WTC11 (cell line): ENCODE data around the gene EEFSEC. TPM values are rescaled to one million over a fixed set of nuclear protein-coding genes. Genes with fewer than 3 reads are reported as not detected.

Source experiments
- ATAC-seq: fragments of 200-7000 bp; cut with Tn5 transposase; 2 replicates; pipeline ENCODE4 v1.10.0; 2021; ENCODE audit warnings: mild to moderate bottlenecking, moderate library complexity
- CTCF ChIA-PET: fragments of 300-600 bp; sonication (Branson Sonifier 250); formaldehyde crosslinking; loops from one replicate; lab custom pipeline; 2021; ENCODE audit warnings: antibody characterized with exemption; lab: Charles Lee
- POLR2A ChIA-PET: fragments of 350-600 bp; sonication (Branson Sonifier 250); formaldehyde crosslinking; loops from one replicate; lab custom pipeline; 2021; ENCODE audit warnings: antibody characterized with exemption; lab: Charles Lee
- DNase-seq: peaks from one replicate; pipeline ENCODE4 v3.0.0; 2021; ENCODE audit warnings: low spot score
- H3K27ac Mint-ChIP-seq: 2 replicates; pipeline ENCODE4 v1.8.0; 2021; ENCODE audit warnings: mixed read lengths
- H3K27me3 Mint-ChIP-seq: 2 replicates; pipeline ENCODE4 v1.8.0; 2021; ENCODE audit warnings: low read depth, mild to moderate bottlenecking, moderate library complexity, mixed read lengths
- H3K36me3 Mint-ChIP-seq: 2 replicates; pipeline ENCODE4 v1.8.0; 2021; ENCODE audit warnings: mixed read lengths
- H3K4me1 Mint-ChIP-seq: 2 replicates; pipeline ENCODE4 v1.8.0; 2022; ENCODE audit warnings: mixed read lengths
- H3K4me3 Mint-ChIP-seq: 2 replicates; pipeline ENCODE4 v1.8.0; 2021; ENCODE audit warnings: mild to moderate bottlenecking, moderate library complexity, mixed read lengths
- H3K9me3 Mint-ChIP-seq: 2 replicates; pipeline ENCODE4 v1.8.0; 2021; ENCODE audit warnings: mixed read lengths
- EMX1 ChIP-seq: fragments of 250-450 bp; sonication (Bioruptor Pico); IDR thresholded peaks from 2 replicates; pipeline ENCODE4 v1.8.0; 2021; ENCODE audit warnings: mild to moderate bottlenecking
- GRHL2 ChIP-seq: fragments of 250-450 bp; sonication (Bioruptor Pico); IDR thresholded peaks from 2 replicates; pipeline ENCODE4 v1.8.0; 2022; ENCODE audit warnings: mild to moderate bottlenecking, moderate library complexity; ENCODE audit not compliant: insufficient replicate concordance, severe bottlenecking
- GTF2I ChIP-seq: fragments of 250-450 bp; sonication (Bioruptor Pico); conservative IDR thresholded peaks from 2 replicates; pipeline ENCODE4 v1.4.0; 2021; ENCODE audit warnings: mild to moderate bottlenecking
- HMGA2 ChIP-seq: fragments of 250-450 bp; sonication (Bioruptor Pico); IDR thresholded peaks from 2 replicates; pipeline ENCODE4 v1.4.0; 2021; ENCODE audit warnings: mild to moderate bottlenecking, moderate library complexity
- JUN ChIP-seq: sonication (generic); formaldehyde crosslinking; IDR thresholded peaks from 2 replicates; pipeline ENCODE4 v1.8.0; 2023; ENCODE audit warnings: mild to moderate bottlenecking, missing genetic modification reagents
- NFYB ChIP-seq: sonication (generic); formaldehyde crosslinking; conservative IDR thresholded peaks from 2 replicates; pipeline ENCODE4 v1.8.0; 2022; ENCODE audit warnings: low read depth, missing genetic modification reagents
- NR1H2 ChIP-seq: sonication (generic); formaldehyde crosslinking; IDR thresholded peaks from 2 replicates; pipeline ENCODE4 v1.9.0; 2021; ENCODE audit warnings: mild to moderate bottlenecking, moderate library complexity, missing genetic modification reagents
- SMAD3 ChIP-seq: sonication (generic); formaldehyde crosslinking; IDR thresholded peaks from 2 replicates; pipeline ENCODE4 v1.8.0; 2022; ENCODE audit warnings: missing genetic modification reagents, mild to moderate bottlenecking, borderline replicate concordance
- SOX15 ChIP-seq: fragments of 250-450 bp; sonication (Bioruptor Pico); IDR thresholded peaks from 2 replicates; pipeline ENCODE4 v1.9.0; 2021; ENCODE audit warnings: mild to moderate bottlenecking
- TP53 ChIP-seq: sonication (generic); formaldehyde crosslinking; IDR thresholded peaks from 2 replicates; pipeline ENCODE4 v1.8.1; 2023; ENCODE audit warnings: mild to moderate bottlenecking, missing genetic modification reagents
- ZNF219 ChIP-seq: sonication (generic); formaldehyde crosslinking; IDR thresholded peaks from 2 replicates; pipeline ENCODE4 v1.8.0; 2023; ENCODE audit warnings: missing genetic modification reagents, mild to moderate bottlenecking, borderline replicate concordance
- ZNF317 ChIP-seq: sonication (generic); formaldehyde crosslinking; IDR thresholded peaks from 2 replicates; pipeline ENCODE4 v1.8.1; 2023; ENCODE audit warnings: low read depth, mild to moderate bottlenecking, moderate library complexity, missing genetic modification reagents, borderline replicate concordance
- total RNA-seq: library from RNA; stranded (reverse); gene quantifications from 3 replicates; pipeline ENCODE4 v1.2.3, GENCODE V29; 2021
- TF ChIP-seq, protein P1 (sequence below): fragments of 250-450 bp; sonication (Bioruptor Pico); IDR thresholded peaks from 2 replicates; pipeline ENCODE4 v1.9.0; 2021; ENCODE audit warnings: mild to moderate bottlenecking
- TF ChIP-seq, protein P2 (sequence below): sonication (generic); formaldehyde crosslinking; IDR thresholded peaks from 2 replicates; pipeline ENCODE4 v1.8.0; 2023; ENCODE audit warnings: missing genetic modification reagents
- TF ChIP-seq, protein P3 (sequence below): fragments of 250-450 bp; sonication (Bioruptor Pico); IDR thresholded peaks from 2 replicates; pipeline ENCODE4 v2.1.2; 2022; ENCODE audit warnings: mild to moderate bottlenecking, moderate library complexity
- TF ChIP-seq, protein P4 (sequence below): sonication (generic); formaldehyde crosslinking; IDR thresholded peaks from 2 replicates; pipeline ENCODE4 v1.8.0; 2022; ENCODE audit warnings: mild to moderate bottlenecking, missing genetic modification reagents
- TF ChIP-seq, protein P5 (sequence below): sonication (generic); formaldehyde crosslinking; IDR thresholded peaks from 2 replicates; pipeline ENCODE4 v1.8.1; 2022; ENCODE audit warnings: low read depth, missing genetic modification reagents, borderline replicate concordance
- TF ChIP-seq, protein P6 (sequence below): sonication (generic); formaldehyde crosslinking; IDR thresholded peaks from 2 replicates; pipeline ENCODE4 v1.8.1; 2023; ENCODE audit warnings: mild to moderate bottlenecking, missing genetic modification reagents

EEFSEC gene
- total RNA-seq, 1 experiment from 2014 or later: 13.7 TPM

DNA sequence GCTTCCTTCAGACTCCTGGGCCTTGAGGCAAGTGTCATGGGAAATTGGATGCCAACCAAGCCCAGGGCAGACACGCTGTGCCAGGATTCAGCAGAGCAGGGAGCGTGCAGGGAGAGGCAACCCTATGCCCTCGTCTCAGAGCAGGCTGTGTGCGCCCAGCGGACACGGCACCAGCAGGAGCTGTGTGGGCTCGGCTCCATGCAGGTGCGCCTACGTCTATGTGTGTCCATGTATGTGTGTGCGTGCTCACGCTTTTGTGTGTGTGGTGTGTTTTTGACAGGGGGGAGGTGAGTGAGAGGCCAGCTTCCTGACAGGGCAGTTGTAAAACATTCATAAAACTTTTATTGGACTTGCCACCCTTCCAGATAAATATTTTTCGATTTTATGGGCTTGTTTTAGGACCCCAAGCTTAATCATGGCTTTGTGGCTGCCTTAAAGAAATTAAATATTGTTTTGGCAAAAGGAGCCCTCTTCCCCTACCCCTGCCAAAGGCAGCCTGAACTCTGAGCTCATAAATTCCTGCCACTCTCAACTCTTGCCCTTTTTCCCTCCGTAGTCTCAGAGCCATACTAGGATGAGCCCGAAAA is 229.0 kb downstream of the EEFSEC start:
- no peak for DNase-seq
- TF ChIP-seq JUN (no peak), NFYB (no peak), EMX1 (no peak), TP53 (CRISPR knock-in tag) (no peak), GRHL2 (CRISPR knock-in tag) (no peak), HMGA2 (CRISPR knock-in tag) (no peak), ZNF317 (no peak), SOX15 (CRISPR knock-in tag) (no peak), SMAD3 (CRISPR knock-in tag) (no peak), ZNF219 (CRISPR knock-in tag) (no peak), NR1H2 (CRISPR knock-in tag) (no peak), GTF2I (CRISPR knock-in tag) (no peak)
- TF ChIP-seq, protein P1, sequence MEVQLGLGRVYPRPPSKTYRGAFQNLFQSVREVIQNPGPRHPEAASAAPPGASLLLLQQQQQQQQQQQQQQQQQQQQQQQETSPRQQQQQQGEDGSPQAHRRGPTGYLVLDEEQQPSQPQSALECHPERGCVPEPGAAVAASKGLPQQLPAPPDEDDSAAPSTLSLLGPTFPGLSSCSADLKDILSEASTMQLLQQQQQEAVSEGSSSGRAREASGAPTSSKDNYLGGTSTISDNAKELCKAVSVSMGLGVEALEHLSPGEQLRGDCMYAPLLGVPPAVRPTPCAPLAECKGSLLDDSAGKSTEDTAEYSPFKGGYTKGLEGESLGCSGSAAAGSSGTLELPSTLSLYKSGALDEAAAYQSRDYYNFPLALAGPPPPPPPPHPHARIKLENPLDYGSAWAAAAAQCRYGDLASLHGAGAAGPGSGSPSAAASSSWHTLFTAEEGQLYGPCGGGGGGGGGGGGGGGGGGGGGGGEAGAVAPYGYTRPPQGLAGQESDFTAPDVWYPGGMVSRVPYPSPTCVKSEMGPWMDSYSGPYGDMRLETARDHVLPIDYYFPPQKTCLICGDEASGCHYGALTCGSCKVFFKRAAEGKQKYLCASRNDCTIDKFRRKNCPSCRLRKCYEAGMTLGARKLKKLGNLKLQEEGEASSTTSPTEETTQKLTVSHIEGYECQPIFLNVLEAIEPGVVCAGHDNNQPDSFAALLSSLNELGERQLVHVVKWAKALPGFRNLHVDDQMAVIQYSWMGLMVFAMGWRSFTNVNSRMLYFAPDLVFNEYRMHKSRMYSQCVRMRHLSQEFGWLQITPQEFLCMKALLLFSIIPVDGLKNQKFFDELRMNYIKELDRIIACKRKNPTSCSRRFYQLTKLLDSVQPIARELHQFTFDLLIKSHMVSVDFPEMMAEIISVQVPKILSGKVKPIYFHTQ (CRISPR knock-in tag): no peak
- TF ChIP-seq, protein P2, sequence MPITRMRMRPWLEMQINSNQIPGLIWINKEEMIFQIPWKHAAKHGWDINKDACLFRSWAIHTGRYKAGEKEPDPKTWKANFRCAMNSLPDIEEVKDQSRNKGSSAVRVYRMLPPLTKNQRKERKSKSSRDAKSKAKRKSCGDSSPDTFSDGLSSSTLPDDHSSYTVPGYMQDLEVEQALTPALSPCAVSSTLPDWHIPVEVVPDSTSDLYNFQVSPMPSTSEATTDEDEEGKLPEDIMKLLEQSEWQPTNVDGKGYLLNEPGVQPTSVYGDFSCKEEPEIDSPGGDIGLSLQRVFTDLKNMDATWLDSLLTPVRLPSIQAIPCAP (CRISPR knock-in tag): no peak
- TF ChIP-seq, protein P3, sequence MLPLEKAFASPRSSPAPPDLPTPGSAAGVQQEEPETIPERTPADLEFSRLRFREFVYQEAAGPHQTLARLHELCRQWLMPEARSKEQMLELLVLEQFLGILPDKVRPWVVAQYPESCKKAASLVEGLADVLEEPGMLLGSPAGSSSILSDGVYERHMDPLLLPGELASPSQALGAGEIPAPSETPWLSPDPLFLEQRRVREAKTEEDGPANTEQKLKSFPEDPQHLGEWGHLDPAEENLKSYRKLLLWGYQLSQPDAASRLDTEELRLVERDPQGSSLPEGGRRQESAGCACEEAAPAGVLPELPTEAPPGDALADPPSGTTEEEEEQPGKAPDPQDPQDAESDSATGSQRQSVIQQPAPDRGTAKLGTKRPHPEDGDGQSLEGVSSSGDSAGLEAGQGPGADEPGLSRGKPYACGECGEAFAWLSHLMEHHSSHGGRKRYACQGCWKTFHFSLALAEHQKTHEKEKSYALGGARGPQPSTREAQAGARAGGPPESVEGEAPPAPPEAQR: no peak
- TF ChIP-seq, protein P4, sequence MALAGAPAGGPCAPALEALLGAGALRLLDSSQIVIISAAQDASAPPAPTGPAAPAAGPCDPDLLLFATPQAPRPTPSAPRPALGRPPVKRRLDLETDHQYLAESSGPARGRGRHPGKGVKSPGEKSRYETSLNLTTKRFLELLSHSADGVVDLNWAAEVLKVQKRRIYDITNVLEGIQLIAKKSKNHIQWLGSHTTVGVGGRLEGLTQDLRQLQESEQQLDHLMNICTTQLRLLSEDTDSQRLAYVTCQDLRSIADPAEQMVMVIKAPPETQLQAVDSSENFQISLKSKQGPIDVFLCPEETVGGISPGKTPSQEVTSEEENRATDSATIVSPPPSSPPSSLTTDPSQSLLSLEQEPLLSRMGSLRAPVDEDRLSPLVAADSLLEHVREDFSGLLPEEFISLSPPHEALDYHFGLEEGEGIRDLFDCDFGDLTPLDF (CRISPR knock-in tag): no peak
- TF ChIP-seq, protein P5, sequence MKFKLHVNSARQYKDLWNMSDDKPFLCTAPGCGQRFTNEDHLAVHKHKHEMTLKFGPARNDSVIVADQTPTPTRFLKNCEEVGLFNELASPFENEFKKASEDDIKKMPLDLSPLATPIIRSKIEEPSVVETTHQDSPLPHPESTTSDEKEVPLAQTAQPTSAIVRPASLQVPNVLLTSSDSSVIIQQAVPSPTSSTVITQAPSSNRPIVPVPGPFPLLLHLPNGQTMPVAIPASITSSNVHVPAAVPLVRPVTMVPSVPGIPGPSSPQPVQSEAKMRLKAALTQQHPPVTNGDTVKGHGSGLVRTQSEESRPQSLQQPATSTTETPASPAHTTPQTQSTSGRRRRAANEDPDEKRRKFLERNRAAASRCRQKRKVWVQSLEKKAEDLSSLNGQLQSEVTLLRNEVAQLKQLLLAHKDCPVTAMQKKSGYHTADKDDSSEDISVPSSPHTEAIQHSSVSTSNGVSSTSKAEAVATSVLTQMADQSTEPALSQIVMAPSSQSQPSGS (CRISPR knock-in tag): no peak
- TF ChIP-seq, protein P6, sequence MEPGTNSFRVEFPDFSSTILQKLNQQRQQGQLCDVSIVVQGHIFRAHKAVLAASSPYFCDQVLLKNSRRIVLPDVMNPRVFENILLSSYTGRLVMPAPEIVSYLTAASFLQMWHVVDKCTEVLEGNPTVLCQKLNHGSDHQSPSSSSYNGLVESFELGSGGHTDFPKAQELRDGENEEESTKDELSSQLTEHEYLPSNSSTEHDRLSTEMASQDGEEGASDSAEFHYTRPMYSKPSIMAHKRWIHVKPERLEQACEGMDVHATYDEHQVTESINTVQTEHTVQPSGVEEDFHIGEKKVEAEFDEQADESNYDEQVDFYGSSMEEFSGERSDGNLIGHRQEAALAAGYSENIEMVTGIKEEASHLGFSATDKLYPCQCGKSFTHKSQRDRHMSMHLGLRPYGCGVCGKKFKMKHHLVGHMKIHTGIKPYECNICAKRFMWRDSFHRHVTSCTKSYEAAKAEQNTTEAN: no peak
- TF ChIP-seq, all 79 proteins: peak for 0
- no peak overlapping the region for H3K27ac Mint-ChIP-seq
- H3K9me3 Mint-ChIP-seq: no peaks in the 10 kb centered on the region
- no peaks in the 10 kb centered on the region for H3K4me1 Mint-ChIP-seq
- H3K36me3 Mint-ChIP-seq: no peaks in the 10 kb centered on the region
- CTCF ChIA-PET: interaction anchor here (0.9 to 1.6 kb wide), 3 partner anchors 44 to 156 kb away, joined by 3 to 4 read pairs (median 4); no protein-coding TSS in a partner anchor
- no peak for ATAC-seq
- POLR2A ChIA-PET: no interaction called here
- no peaks in the 10 kb centered on the region for H3K27me3 Mint-ChIP-seq
- no peak overlapping the region for H3K4me3 Mint-ChIP-seq
